NAMALWA (cell line): ENCODE measurements around the gene PRSS48.
"Not testable (repeated sequence)": the region's sequence is repeated elsewhere in the genome, so short reads cannot be mapped to it uniquely, and the experiment has no call there.

Source experiments
- DNase-seq: peaks from one replicate; pipeline ENCODE4 v3.0.0-alpha.2; 2015; ENCODE audit warnings: low spot score

Gene PRSS48, protein sequence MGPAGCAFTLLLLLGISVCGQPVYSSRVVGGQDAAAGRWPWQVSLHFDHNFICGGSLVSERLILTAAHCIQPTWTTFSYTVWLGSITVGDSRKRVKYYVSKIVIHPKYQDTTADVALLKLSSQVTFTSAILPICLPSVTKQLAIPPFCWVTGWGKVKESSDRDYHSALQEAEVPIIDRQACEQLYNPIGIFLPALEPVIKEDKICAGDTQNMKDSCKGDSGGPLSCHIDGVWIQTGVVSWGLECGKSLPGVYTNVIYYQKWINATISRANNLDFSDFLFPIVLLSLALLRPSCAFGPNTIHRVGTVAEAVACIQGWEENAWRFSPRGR

GRCh38 chr4:151276787-151277562 is at the start of gene PRSS48:
PRSS48 (plus strand) TSS chr4:151277161; CDS start chr4:151277173, 12 bp downstream.
- peak; percentile 65 for DNase-seq

- no peak for DNase-seq
Observed at GRCh38 chr4:151227172-151227571, 49.8 kb upstream of the PRSS48 start.

DNA sequence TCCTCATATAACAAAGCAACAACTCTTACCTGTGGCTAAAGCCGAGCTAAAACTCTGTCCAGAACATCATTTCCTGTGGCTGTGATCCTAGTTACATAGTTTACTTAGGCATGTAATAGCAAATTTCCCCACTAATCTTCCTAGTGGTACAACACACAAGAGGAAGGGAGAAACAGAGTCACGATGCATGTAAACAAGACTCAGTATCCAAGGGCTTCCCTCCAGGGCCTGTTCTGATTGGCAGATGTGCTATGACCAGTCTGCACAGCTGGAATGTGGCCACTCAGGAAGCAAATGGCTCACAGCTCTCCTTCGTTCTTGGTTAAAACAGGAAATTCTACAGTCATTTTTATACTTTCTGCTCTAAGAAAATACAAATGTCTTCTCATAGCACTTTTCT is 49.2 kb upstream of the PRSS48 start:
- DNase-seq, result no peak

GRCh38 chr4:151228189-151229119 is 48.5 kb upstream of the PRSS48 start:
- no peak for DNase-seq

DNA sequence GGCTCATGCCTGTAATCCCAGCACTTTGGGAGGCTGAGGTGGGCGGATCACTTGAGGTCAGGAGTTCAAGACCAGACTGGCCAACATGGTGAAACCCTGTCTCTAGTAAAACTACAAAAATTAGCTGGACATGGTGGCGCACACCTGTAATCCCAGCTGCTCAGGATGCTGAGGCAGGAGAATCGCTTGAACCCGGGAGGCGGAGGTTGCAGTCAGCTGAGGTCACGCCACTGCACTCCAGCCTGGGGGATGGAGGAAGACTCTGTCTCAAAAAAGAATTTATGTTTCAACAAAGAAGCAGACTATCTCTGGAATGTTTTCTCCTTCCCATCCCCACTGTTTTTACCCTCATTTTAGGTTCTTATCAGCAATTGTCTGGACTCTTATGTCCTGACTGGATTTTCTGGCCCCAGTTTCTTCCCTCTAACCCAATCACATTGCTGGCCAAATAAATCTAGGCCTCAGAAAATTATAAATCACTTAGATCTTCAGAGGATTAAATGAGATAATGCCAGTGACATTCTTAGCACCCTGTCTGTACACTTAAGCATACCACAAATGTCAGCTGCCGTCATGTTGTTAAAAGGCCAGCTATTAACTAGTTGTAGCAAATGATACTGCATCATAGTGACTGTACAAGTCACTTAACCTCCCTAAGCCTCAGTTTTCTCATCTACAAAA is 44.9 kb upstream of the PRSS48 start:
- DNase-seq, result no peak

DNA sequence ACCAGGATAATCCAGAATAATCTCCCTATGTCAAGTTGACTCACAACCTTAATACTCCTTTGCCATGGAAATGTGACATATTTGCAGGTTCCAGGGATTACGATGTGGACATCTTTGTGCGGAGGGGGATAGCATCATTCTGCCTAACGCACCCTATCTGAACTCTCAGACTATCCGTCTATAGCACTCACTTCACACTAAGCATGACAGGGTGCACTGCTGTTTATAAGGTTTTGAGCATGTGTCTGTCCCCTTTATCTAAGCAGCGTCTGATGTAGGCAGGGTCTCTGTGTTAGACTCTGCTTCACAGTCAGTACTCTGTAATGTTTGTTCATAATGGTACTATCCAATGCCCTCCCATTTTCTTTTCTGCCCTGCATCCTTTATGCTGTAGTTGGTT is 43.4 kb upstream of the PRSS48 start:
- no peak for DNase-seq

- not testable (repeated sequence) for DNase-seq
Observed at GRCh38 chr4:151235373-151235772, 41.6 kb upstream of the PRSS48 start.

DNA sequence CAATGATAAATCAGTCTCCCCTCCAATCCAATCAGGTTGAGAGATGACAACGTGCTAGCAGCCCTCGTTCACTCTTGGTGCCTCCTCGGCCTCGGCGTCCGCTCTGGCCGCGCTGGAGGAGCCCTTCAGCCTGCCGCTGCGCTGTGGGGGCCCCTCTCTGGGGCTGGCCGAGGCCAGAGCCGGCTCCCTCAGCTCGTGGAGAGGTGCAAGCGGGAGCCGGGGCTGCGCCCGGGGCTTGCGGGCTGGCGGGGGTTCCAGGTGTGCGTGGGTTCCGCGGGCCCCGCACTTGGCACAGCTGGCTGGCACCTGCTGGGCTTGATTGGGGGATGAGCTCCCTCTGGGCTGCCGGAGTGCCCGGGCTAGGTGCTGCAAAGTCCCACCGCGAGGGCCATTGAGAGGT is 40.9 kb upstream of the PRSS48 start:
- no peak for DNase-seq

- peak; percentile 6 for DNase-seq
Observed at GRCh38 chr4:151238477-151238876, 38.5 kb upstream of the PRSS48 start.

- no peak for DNase-seq
Observed at GRCh38 chr4:151239608-151240007, 37.4 kb upstream of the PRSS48 start.

DNA sequence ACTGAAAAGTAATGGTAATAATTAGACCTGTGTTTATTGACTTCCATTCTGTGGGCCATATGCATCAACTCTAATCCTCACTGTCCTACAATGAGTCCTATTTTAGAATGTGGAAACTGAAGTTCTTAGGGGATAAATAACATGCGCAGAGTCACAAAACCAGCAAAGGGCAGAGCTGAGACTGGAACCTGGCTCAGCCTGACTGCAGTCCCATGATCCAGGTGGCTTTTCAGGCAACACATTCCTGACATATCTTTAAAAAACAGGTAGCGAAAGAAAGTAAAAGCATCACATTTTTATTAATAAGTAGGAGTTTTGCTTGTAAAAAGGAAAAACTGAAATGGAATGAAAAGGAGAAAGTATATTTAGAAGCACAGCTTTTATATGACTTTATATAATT is 34.7 kb upstream of the PRSS48 start:
- no peak for DNase-seq

DNA sequence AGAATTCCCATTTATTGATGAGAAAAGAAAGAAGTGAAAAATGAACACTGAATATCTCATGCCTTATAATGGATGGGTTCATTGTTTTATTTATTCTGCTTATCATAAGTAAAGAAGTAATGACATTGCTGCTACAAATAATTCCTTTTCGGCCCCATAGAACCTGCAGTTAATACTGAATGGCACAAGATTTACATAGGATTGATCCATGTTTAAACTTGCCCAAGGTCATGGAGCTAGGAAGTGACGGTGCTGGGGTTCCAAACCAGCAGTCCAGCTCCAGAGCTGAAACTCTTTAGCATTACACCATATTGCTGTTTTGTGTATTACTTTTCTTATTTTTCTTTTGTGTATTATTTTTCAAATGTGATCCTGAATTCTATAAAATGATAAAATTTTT is 30.2 kb upstream of the PRSS48 start:
- no peak for DNase-seq

GRCh38 chr4:151247395-151247794 is 29.6 kb upstream of the PRSS48 start:
- no peak for DNase-seq

DNA sequence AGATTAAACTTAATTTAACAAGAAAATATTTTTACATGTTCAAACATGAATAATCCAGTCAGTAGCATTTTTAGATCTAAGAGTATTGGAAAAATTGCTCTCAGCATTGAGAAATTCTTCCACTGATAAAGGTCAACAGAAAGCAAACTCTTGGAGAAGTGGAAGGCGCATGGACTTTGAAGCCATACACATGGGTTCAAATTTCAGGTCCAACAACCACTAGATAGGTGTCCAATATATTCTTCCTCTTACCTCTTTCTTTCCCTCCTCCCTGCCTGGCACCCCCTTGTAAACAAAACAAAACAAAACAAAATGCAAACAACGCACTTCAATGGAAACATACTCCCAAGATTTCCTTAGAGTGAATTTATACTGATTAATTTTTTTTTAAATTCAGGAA is 28.4 kb upstream of the PRSS48 start:
- no peak for DNase-seq

GRCh38 chr4:151250706-151251105 is 26.3 kb upstream of the PRSS48 start:
- no peak for DNase-seq

- no peak for DNase-seq
Observed at GRCh38 chr4:151251603-151252304, 25.2 kb upstream of the PRSS48 start.

- DNase-seq, result not testable (repeated sequence)
Observed at GRCh38 chr4:151255226-151255625, 21.7 kb upstream of the PRSS48 start.

GRCh38 chr4:151255680-151256079 is 21.3 kb upstream of the PRSS48 start:
- DNase-seq, result not testable (repeated sequence)

- DNase-seq, result no peak
Observed at GRCh38 chr4:151256134-151256533, 20.8 kb upstream of the PRSS48 start.

DNA sequence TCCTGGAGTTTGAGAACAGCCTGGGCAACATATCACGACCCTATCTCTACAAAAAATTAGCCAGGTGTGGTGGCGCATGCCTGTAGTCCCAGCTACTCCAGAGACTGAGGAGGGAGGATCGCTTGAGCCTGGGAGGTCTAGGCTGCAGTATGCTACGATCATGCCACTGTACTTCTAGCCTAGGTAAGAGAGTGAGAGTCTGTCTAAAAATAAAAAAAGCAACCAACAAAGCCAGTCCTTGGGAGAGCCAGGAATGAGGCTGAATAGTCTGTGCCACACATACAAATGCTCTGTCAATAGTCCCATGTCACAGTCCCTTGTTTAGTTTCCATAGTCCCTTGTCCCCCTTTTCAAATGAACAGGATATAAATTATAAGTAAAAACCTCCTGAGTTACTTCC is 19.3 kb upstream of the PRSS48 start:
- DNase-seq, result no peak

GRCh38 chr4:151259752-151260151 is 17.2 kb upstream of the PRSS48 start:
- no peak for DNase-seq
